HG02852 (cell line): ENCODE results near the gene CUL5.
"Not testable (repeated sequence)": the region's sequence is repeated elsewhere in the genome, so short reads cannot be mapped to it uniquely, and the experiment has no call there.

Experiments used
- ATAC-seq: cut with Tn5 transposase; IDR thresholded peaks from one replicate; pipeline ENCODE4 v1.9.1; 2021; ENCODE audit warnings: mild to moderate bottlenecking, moderate library complexity; ENCODE audit not compliant: unreplicated experiment

Gene CUL5

GRCh38 chr11:108019870-108020540 is 11.3 kb downstream of the CUL5 start:
- no peak for ATAC-seq

GRCh38 chr11:108025387-108026080 is 16.8 kb downstream of the CUL5 start:
- ATAC-seq = peak; percentile 90

GRCh38 chr11:108027057-108027456 is 18.4 kb downstream of the CUL5 start:
- no peak for ATAC-seq

GRCh38 chr11:108028822-108029441 is 20.2 kb downstream of the CUL5 start:
- not testable (repeated sequence) for ATAC-seq

GRCh38 chr11:108031604-108032003 is 22.9 kb downstream of the CUL5 start:
- ATAC-seq = not testable (repeated sequence)

- ATAC-seq = no peak
Measured at GRCh38 chr11:108032800-108033199, 24.1 kb downstream of the CUL5 start.

- ATAC-seq = no peak
Measured at GRCh38 chr11:108034034-108034433, 25.3 kb downstream of the CUL5 start.

GRCh38 chr11:108034952-108035351 is 26.3 kb downstream of the CUL5 start:
- ATAC-seq = no peak

- no peak for ATAC-seq
Measured at GRCh38 chr11:108035690-108036089, 27.0 kb downstream of the CUL5 start.

- no peak for ATAC-seq
Measured at GRCh38 chr11:108037211-108037610, 28.5 kb downstream of the CUL5 start.

- ATAC-seq = no peak
Measured at GRCh38 chr11:108037636-108038035, 28.9 kb downstream of the CUL5 start.

GRCh38 chr11:108048269-108048668 is 39.6 kb downstream of the CUL5 start:
- no peak for ATAC-seq

- no peak for ATAC-seq
Measured at GRCh38 chr11:108062336-108062735, 53.6 kb downstream of the CUL5 start.

GRCh38 chr11:108063410-108063809 is 54.7 kb downstream of the CUL5 start:
- no peak for ATAC-seq

GRCh38 chr11:108069947-108070346 is 61.2 kb downstream of the CUL5 start:
- peak; percentile 68 for ATAC-seq

GRCh38 chr11:108084811-108085210 is 76.1 kb downstream of the CUL5 start:
- no peak for ATAC-seq

GRCh38 chr11:108085672-108086071 is 77.0 kb downstream of the CUL5 start:
- ATAC-seq = no peak

- no peak for ATAC-seq
Measured at GRCh38 chr11:108092134-108092533, 83.4 kb downstream of the CUL5 start.

- no peak for ATAC-seq
Measured at GRCh38 chr11:108093128-108093904, 84.6 kb downstream of the CUL5 start.

GRCh38 chr11:108097179-108097578 is 88.5 kb downstream of the CUL5 start:
- no peak for ATAC-seq

GRCh38 chr11:108101090-108101775 is 92.5 kb downstream of the CUL5 start:
- no peak for ATAC-seq
